ENCODE results near the gene KRTAP20-2. TPM values are rescaled to one million over a fixed set of nuclear protein-coding genes. Genes with fewer than 3 reads are reported as not detected.

Gene KRTAP20-2
- total and polyA plus RNA-seq, 2 of the 8 experiments (the other 6 are each of a cell fraction or from before 2014, with no cell fraction given) = not detected

GRCh38 chr21:30600787-30601186 is 34.2 kb upstream of the KRTAP20-2 start, which contains the start of gene KRTAP22-1:
Gene KRTAP22-1, plus strand, starts transcription at chr21:30601087.
- no peak within 1 kb of the TSS for H2BK120ac ChIP-seq (replicated peaks; ENCODE audit: low read depth, low read length)
- H2BK20ac ChIP-seq (ENCODE audit: low read length) = no peak within 1 kb of the TSS
- H2BK5ac ChIP-seq (ENCODE audit: low read depth, low read length) = no peak within 1 kb of the TSS
- H4K20me1 ChIP-seq (replicated peaks in 1 of 2; ENCODE audit: control insufficient read depth in 1 of 2, insufficient read depth in 2 of 2, low read length in 2 of 2) = no peaks in the 10 kb centered on the region
- no peak within 1 kb of the TSS for H3K56ac ChIP-seq (replicated peaks; ENCODE audit: insufficient read length, low read depth, low read length)
- no peak within 1 kb of the TSS for H3K14ac ChIP-seq (ENCODE audit: insufficient read length)
- H3K23me2 ChIP-seq (ENCODE audit: low read depth, low read length) = no peaks in the 10 kb centered on the region
- H3K9ac ChIP-seq (replicated peaks in 1 of 4; ENCODE audit: extremely low read depth in 1 of 4, low read depth in 3 of 4, low read length in 3 of 4) = no peak within 1 kb of the TSS
- H4K91ac ChIP-seq (replicated peaks; ENCODE audit: insufficient read length, low read length) = no peak within 1 kb of the TSS
- H2BK12ac ChIP-seq (ENCODE audit: low read depth, low read length) = no peak within 1 kb of the TSS
- H3K79me2 ChIP-seq (ENCODE audit: control insufficient read depth in 1 of 2, insufficient read depth in 2 of 2, low read length in 2 of 2) = no peaks in the 10 kb centered on the region
- no peak for TF ChIP-seq RFX5 (IDR thresholded peaks at IDR 0.05; ENCODE audit: borderline replicate concordance, low read depth, low read length)
- no peak for TF ChIP-seq SRF (IDR thresholded peaks at IDR 0.05; ENCODE audit: low read depth, low read length)
- no peak for TF ChIP-seq TEAD4 (IDR thresholded peaks at IDR 0.05; ENCODE audit: low read depth, low read length)
- TF ChIP-seq CREB1 (IDR thresholded peaks at IDR 0.05) = no peak
- TF ChIP-seq CHD1 (IDR thresholded peaks at IDR 0.05; ENCODE audit: low read depth, low read length) = no peak
- no peak for TF ChIP-seq POLR2A (IDR thresholded peaks at IDR 0.05; ENCODE audit: control extremely low read depth in 1 of 2, low read depth in 2 of 2, low read length in 2 of 2)
- no peak for TF ChIP-seq SP1 (IDR thresholded peaks at IDR 0.05; ENCODE audit: low read depth, low read length)
- no peak for TF ChIP-seq SAP30 (IDR thresholded peaks at IDR 0.05; ENCODE audit: insufficient read depth, insufficient replicate concordance, low read length)
- TF ChIP-seq CBX5 (IDR thresholded peaks at IDR 0.05; ENCODE audit: low read depth, low read length) = no peak
- TF ChIP-seq NRF1 (IDR thresholded peaks at IDR 0.05; ENCODE audit: low read depth, low read length) = no peak
- TF ChIP-seq EGR1 (IDR thresholded peaks at IDR 0.05; ENCODE audit: borderline replicate concordance, low read depth, low read length) = no peak
- no peaks in the 10 kb centered on the region for H3K4me1 ChIP-seq (replicated peaks in 1 of 4; ENCODE audit: control insufficient read depth in 3 of 4, insufficient read depth in 4 of 4, low read length in 3 of 4)
- H4K5ac ChIP-seq (ENCODE audit: insufficient read length, low read depth, low read length) = no peak within 1 kb of the TSS
- no peak within 1 kb of the TSS for H2AFZ ChIP-seq (ENCODE audit: low read length)
- H3K79me1 ChIP-seq (ENCODE audit: low read depth, low read length) = no peaks in the 10 kb centered on the region
- no peak within 1 kb of the TSS for H3K18ac ChIP-seq (ENCODE audit: extremely low read depth, low read length)
- H3K4ac ChIP-seq (replicated peaks; ENCODE audit: insufficient read length, low read depth, low read length) = no peak within 1 kb of the TSS
- no peak within 1 kb of the TSS for H3K4me3 ChIP-seq (ENCODE audit: extremely low read depth in 1 of 4, insufficient read depth in 2 of 4, low read depth in 3 of 4, low read length in 4 of 4)
- FAIRE-seq (no peak), DNase-seq (ENCODE audit: low read depth in 1 of 2, low spot score in 2 of 2) (no peak)
- ChIA-PET POLR2A (ENCODE audit: partially characterized antibody) (no interaction called here), CTCF (ENCODE audit: partially characterized antibody) (interaction anchor here (0.7 kb wide), 1 partner anchor 655 kb away, joined by 3 read pairs; no protein-coding TSS in a partner anchor)
- no peak within 1 kb of the TSS for H2AK5ac ChIP-seq (ENCODE audit: low read depth, low read length)
- H3K23ac ChIP-seq (ENCODE audit: insufficient read length) = no peak within 1 kb of the TSS
- no peak within 1 kb of the TSS for H3K4me2 ChIP-seq (ENCODE audit: insufficient read depth in 1 of 2, low read depth in 2 of 2, low read length in 2 of 2)
- 0% methylated on average over 1 of the region's 1 CpG; no CpG with 5 or more reads in 1 of the 2 experiments for WGBS, 2 experiments (ENCODE audit: extremely low coverage in 1 of 2, insufficient coverage in 1 of 2, insufficient read length in 1 of 2, insufficient replicate concordance in 2 of 2, low coverage in 1 of 2, low lambda C conversion rate in 2 of 2, missing lambda C conversion rate in 1 of 2)
- no peak within 1 kb of the TSS for H3K27ac ChIP-seq (ENCODE audit: low read depth, low read length)
- no peaks in the 10 kb centered on the region for H3K9me3 ChIP-seq (ENCODE audit: insufficient read depth in 2 of 2, low read depth in 1 of 2, low read length in 1 of 2)
- no peaks in the 10 kb centered on the region for H3K36me3 ChIP-seq (ENCODE audit: control insufficient read depth in 2 of 4, insufficient read depth in 4 of 4, low read length in 3 of 4)
- H2BK15ac ChIP-seq (ENCODE audit: low read length) = no peak within 1 kb of the TSS
- no peaks in the 10 kb centered on the region for H3K27me3 ChIP-seq (replicated peaks in 1 of 4; ENCODE audit: control insufficient read depth in 3 of 4, extremely low read depth in 1 of 4, insufficient read depth in 3 of 4, low read length in 3 of 4)
- H4K8ac ChIP-seq (ENCODE audit: extremely low read depth, insufficient read depth, low read length) = no peak within 1 kb of the TSS
